ENCODE measurements around the gene CCDC69.

Gene CCDC69

GRCh38 chr5:151251621-151252020 is 27.7 kb upstream of the CCDC69 start:
- no peak overlapping the region for H3K18ac ChIP-seq (ENCODE audit: low read length)
- H3K79me1 ChIP-seq (ENCODE audit: low read depth, low read length), result no peaks in the 10 kb centered on the region
- H3K23ac ChIP-seq (ENCODE audit: low read depth, low read length, poor library complexity), result no peak overlapping the region
- H3K4me2 ChIP-seq (ENCODE audit: insufficient read depth, low read length, poor library complexity, severe bottlenecking), result no peak overlapping the region
- no peaks in the 10 kb centered on the region for H3K36me3 ChIP-seq (replicated peaks in 1 of 2; ENCODE audit: control insufficient read depth in 2 of 2, insufficient read depth in 2 of 2, low read length in 2 of 2)
- H3K4me1 ChIP-seq (ENCODE audit: control insufficient read depth in 2 of 2, insufficient read depth in 1 of 2, low read depth in 1 of 2, low read length in 2 of 2), result peaks cover 0 to 4% of the 10 kb centered on the region in 2 donors
- H3K9ac ChIP-seq (ENCODE audit: low read depth, low read length, poor library complexity), result no peak overlapping the region
- no CpG with 5 or more reads among the region's 4 CpGs for WGBS, 2 donors (ENCODE audit: extremely low coverage in 2 of 2, insufficient read length in 2 of 2, insufficient replicate concordance in 1 of 2)
- H4K8ac ChIP-seq (ENCODE audit: low read depth, low read length), result no peak overlapping the region
- peaks cover 0 to 19% (median 0%) of the 10 kb centered on the region in 3 experiments for H3K27me3 ChIP-seq (ENCODE audit: control insufficient read depth in 3 of 3, insufficient read depth in 3 of 3, low read depth in 1 of 3, low read length in 3 of 3)
- H3K14ac ChIP-seq (ENCODE audit: low read length), result no peak overlapping the region
- no peak overlapping the region for H4K91ac ChIP-seq (ENCODE audit: low read depth, low read length, poor library complexity)
- no peak overlapping the region for H2BK5ac ChIP-seq (ENCODE audit: low read length)
- H3K27ac ChIP-seq (replicated peaks; ENCODE audit: low read length), result no peak overlapping the region
- no peak overlapping the region for H2BK15ac ChIP-seq (ENCODE audit: low read length)
- no peak overlapping the region for H2BK12ac ChIP-seq (ENCODE audit: low read length)
- no peak for DNase-seq (ENCODE audit: low spot score)
- H2AK5ac ChIP-seq (ENCODE audit: low read depth, low read length), result no peak overlapping the region
- H3K4me3 ChIP-seq (ENCODE audit: low read length in 2 of 2), result no peak overlapping the region
- H3K9me3 ChIP-seq (replicated peaks in 1 of 2; ENCODE audit: control insufficient read depth in 2 of 2, insufficient read depth in 1 of 2, low read depth in 1 of 2, low read length in 2 of 2), result no peaks in the 10 kb centered on the region
- H2AFZ ChIP-seq (ENCODE audit: low read length), result no peak overlapping the region
- H2BK120ac ChIP-seq (ENCODE audit: low read depth, low read length), result no peak overlapping the region
- no peak overlapping the region for H3K4ac ChIP-seq (ENCODE audit: low read length)

- H4K8ac ChIP-seq (ENCODE audit: low read depth, low read length), result no peak overlapping the region
- WGBS, 2 donors (ENCODE audit: extremely low coverage in 2 of 2, insufficient read length in 2 of 2, insufficient replicate concordance in 1 of 2), result no CpG with 5 or more reads among the region's 5 CpGs
- peaks cover 0 to 25% (median 0%) of the 10 kb centered on the region in 3 experiments for H3K27me3 ChIP-seq (ENCODE audit: control insufficient read depth in 3 of 3, insufficient read depth in 3 of 3, low read depth in 1 of 3, low read length in 3 of 3)
- no peak overlapping the region for H2AK5ac ChIP-seq (ENCODE audit: low read depth, low read length)
- H3K4me1 ChIP-seq (ENCODE audit: control insufficient read depth in 2 of 2, insufficient read depth in 1 of 2, low read depth in 1 of 2, low read length in 2 of 2), result peaks cover 0 to 4% of the 10 kb centered on the region in 2 donors
- no peak overlapping the region for H3K27ac ChIP-seq (replicated peaks; ENCODE audit: low read length)
- H3K4ac ChIP-seq (ENCODE audit: low read length), result no peak overlapping the region
- no peak overlapping the region for H3K23ac ChIP-seq (ENCODE audit: low read depth, low read length, poor library complexity)
- no peak overlapping the region for H3K18ac ChIP-seq (ENCODE audit: low read length)
- H3K9ac ChIP-seq (ENCODE audit: low read depth, low read length, poor library complexity), result no peak overlapping the region
- no peak for DNase-seq (ENCODE audit: low spot score)
- no peaks in the 10 kb centered on the region for H3K36me3 ChIP-seq (replicated peaks in 1 of 2; ENCODE audit: control insufficient read depth in 2 of 2, insufficient read depth in 2 of 2, low read length in 2 of 2)
- no peak overlapping the region for H3K4me2 ChIP-seq (ENCODE audit: insufficient read depth, low read length, poor library complexity, severe bottlenecking)
- H2AFZ ChIP-seq (ENCODE audit: low read length), result no peak overlapping the region
- H3K14ac ChIP-seq (ENCODE audit: low read length), result no peak overlapping the region
- no peak overlapping the region for H2BK15ac ChIP-seq (ENCODE audit: low read length)
- no peak overlapping the region for H2BK5ac ChIP-seq (ENCODE audit: low read length)
- no peak overlapping the region for H2BK12ac ChIP-seq (ENCODE audit: low read length)
- H4K91ac ChIP-seq (ENCODE audit: low read depth, low read length, poor library complexity), result no peak overlapping the region
- H2BK120ac ChIP-seq (ENCODE audit: low read depth, low read length), result no peak overlapping the region
- H3K9me3 ChIP-seq (replicated peaks in 1 of 2; ENCODE audit: control insufficient read depth in 2 of 2, insufficient read depth in 1 of 2, low read depth in 1 of 2, low read length in 2 of 2), result no peaks in the 10 kb centered on the region
- H3K79me1 ChIP-seq (ENCODE audit: low read depth, low read length), result no peaks in the 10 kb centered on the region
- no peak overlapping the region for H3K4me3 ChIP-seq (ENCODE audit: low read length in 2 of 2)
Observed at GRCh38 chr5:151251001-151251551, 27.2 kb upstream of the CCDC69 start.

DNA sequence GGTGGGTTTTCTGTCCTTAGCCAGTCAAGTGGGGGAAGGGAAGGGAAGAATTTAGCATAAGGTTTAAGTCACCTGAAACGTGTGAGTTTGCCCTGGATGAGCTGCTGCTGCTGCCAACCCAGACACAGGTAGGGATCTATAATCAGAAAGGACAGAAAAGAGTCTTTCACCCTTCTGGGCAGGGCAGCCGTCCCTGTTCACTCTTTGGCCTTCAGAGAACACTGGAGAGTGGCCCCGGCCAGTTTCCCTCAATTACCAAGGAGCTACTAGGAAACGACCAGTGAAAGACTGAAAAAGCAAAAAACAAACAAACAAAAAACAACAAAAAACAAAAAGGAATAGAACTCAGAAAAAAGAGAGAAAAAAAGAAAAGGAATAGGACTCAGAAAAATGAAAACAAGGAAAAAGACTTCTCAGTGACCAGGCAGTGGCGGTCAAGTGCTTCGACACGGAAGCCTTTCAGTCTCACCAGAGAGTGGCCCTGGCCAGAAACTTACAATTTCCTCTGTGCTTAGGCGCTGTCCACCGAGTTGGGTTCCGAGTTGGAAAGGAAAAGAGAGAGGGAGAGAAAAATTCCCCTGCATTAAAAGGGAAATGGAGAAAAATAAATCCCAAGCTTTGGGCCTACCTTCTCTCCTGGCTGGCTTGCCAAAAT is 26.6 kb upstream of the CCDC69 start:
- no peaks in the 10 kb centered on the region for H3K36me3 ChIP-seq (replicated peaks in 1 of 2; ENCODE audit: control insufficient read depth in 2 of 2, insufficient read depth in 2 of 2, low read length in 2 of 2)
- H3K9ac ChIP-seq (ENCODE audit: low read depth, low read length, poor library complexity), result no peak overlapping the region
- H3K27ac ChIP-seq (replicated peaks; ENCODE audit: low read length), result no peak overlapping the region
- no peak overlapping the region for H4K8ac ChIP-seq (ENCODE audit: low read depth, low read length)
- H3K4me3 ChIP-seq (ENCODE audit: low read length in 2 of 2), result no peak overlapping the region
- no peak overlapping the region for H3K4ac ChIP-seq (ENCODE audit: low read length)
- H2BK15ac ChIP-seq (ENCODE audit: low read length), result no peak overlapping the region
- no peak overlapping the region for H2AFZ ChIP-seq (ENCODE audit: low read length)
- no peak overlapping the region for H2BK5ac ChIP-seq (ENCODE audit: low read length)
- H2BK12ac ChIP-seq (ENCODE audit: low read length), result no peak overlapping the region
- no CpG with 5 or more reads among the region's 10 CpGs for WGBS, 2 donors (ENCODE audit: extremely low coverage in 2 of 2, insufficient read length in 2 of 2, insufficient replicate concordance in 1 of 2)
- H3K4me2 ChIP-seq (ENCODE audit: insufficient read depth, low read length, poor library complexity, severe bottlenecking), result no peak overlapping the region
- no peak overlapping the region for H4K91ac ChIP-seq (ENCODE audit: low read depth, low read length, poor library complexity)
- H3K27me3 ChIP-seq (ENCODE audit: control insufficient read depth in 3 of 3, insufficient read depth in 3 of 3, low read depth in 1 of 3, low read length in 3 of 3), result peaks cover 0 to 28% (median 0%) of the 10 kb centered on the region in 3 experiments
- H2BK120ac ChIP-seq (ENCODE audit: low read depth, low read length), result no peak overlapping the region
- no peak overlapping the region for H2AK5ac ChIP-seq (ENCODE audit: low read depth, low read length)
- H3K4me1 ChIP-seq (ENCODE audit: control insufficient read depth in 2 of 2, insufficient read depth in 1 of 2, low read depth in 1 of 2, low read length in 2 of 2), result peaks cover 0 to 4% of the 10 kb centered on the region in 2 donors
- no peaks in the 10 kb centered on the region for H3K9me3 ChIP-seq (replicated peaks in 1 of 2; ENCODE audit: control insufficient read depth in 2 of 2, insufficient read depth in 1 of 2, low read depth in 1 of 2, low read length in 2 of 2)
- no peaks in the 10 kb centered on the region for H3K79me1 ChIP-seq (ENCODE audit: low read depth, low read length)
- no peak for DNase-seq (ENCODE audit: low spot score)
- no peak overlapping the region for H3K23ac ChIP-seq (ENCODE audit: low read depth, low read length, poor library complexity)
- no peak overlapping the region for H3K18ac ChIP-seq (ENCODE audit: low read length)
- no peak overlapping the region for H3K14ac ChIP-seq (ENCODE audit: low read length)

DNA sequence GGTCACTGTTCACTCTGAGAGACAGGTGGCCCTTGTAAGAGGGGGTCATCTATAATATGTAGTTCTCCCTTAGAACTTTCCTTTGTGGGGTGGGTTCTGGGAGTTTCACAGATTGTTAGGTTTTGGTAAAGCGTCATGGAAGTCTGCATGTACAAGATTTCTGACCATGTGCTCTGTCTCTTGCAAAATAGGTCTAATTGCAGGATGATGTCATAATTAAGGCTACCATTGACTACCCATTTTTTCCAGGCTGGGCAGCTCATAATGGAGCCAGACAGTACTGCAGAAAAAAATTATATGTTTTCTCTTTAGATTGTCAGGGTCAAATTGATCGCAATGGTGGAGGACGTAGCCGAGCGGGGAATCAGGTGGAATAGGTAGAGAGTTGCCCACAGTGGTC is 25.4 kb upstream of the CCDC69 start:
- H3K4ac ChIP-seq (ENCODE audit: low read length), result no peak overlapping the region
- no peaks in the 10 kb centered on the region for H3K9me3 ChIP-seq (replicated peaks in 1 of 2; ENCODE audit: control insufficient read depth in 2 of 2, insufficient read depth in 1 of 2, low read depth in 1 of 2, low read length in 2 of 2)
- H3K23ac ChIP-seq (ENCODE audit: low read depth, low read length, poor library complexity), result no peak overlapping the region
- no peak for DNase-seq (ENCODE audit: low spot score)
- no CpG with 5 or more reads among the region's 5 CpGs for WGBS, 2 donors (ENCODE audit: extremely low coverage in 2 of 2, insufficient read length in 2 of 2, insufficient replicate concordance in 1 of 2)
- H3K18ac ChIP-seq (ENCODE audit: low read length), result no peak overlapping the region
- H2AFZ ChIP-seq (ENCODE audit: low read length), result no peak overlapping the region
- H2BK5ac ChIP-seq (ENCODE audit: low read length), result no peak overlapping the region
- H3K79me1 ChIP-seq (ENCODE audit: low read depth, low read length), result no peaks in the 10 kb centered on the region
- no peak overlapping the region for H4K91ac ChIP-seq (ENCODE audit: low read depth, low read length, poor library complexity)
- no peak overlapping the region for H2BK120ac ChIP-seq (ENCODE audit: low read depth, low read length)
- H3K27ac ChIP-seq (replicated peaks; ENCODE audit: low read length), result no peak overlapping the region
- H3K9ac ChIP-seq (ENCODE audit: low read depth, low read length, poor library complexity), result no peak overlapping the region
- no peak overlapping the region for H2BK12ac ChIP-seq (ENCODE audit: low read length)
- H3K14ac ChIP-seq (ENCODE audit: low read length), result no peak overlapping the region
- H2AK5ac ChIP-seq (ENCODE audit: low read depth, low read length), result no peak overlapping the region
- H3K4me2 ChIP-seq (ENCODE audit: insufficient read depth, low read length, poor library complexity, severe bottlenecking), result no peak overlapping the region
- no peak overlapping the region for H4K8ac ChIP-seq (ENCODE audit: low read depth, low read length)
- peaks cover 0 to 28% (median 0%) of the 10 kb centered on the region in 3 experiments for H3K27me3 ChIP-seq (ENCODE audit: control insufficient read depth in 3 of 3, insufficient read depth in 3 of 3, low read depth in 1 of 3, low read length in 3 of 3)
- no peak overlapping the region for H3K4me3 ChIP-seq (ENCODE audit: low read length in 2 of 2)
- H3K36me3 ChIP-seq (replicated peaks in 1 of 2; ENCODE audit: control insufficient read depth in 2 of 2, insufficient read depth in 2 of 2, low read length in 2 of 2), result no peaks in the 10 kb centered on the region
- no peak overlapping the region for H2BK15ac ChIP-seq (ENCODE audit: low read length)
- H3K4me1 ChIP-seq (ENCODE audit: control insufficient read depth in 2 of 2, insufficient read depth in 1 of 2, low read depth in 1 of 2, low read length in 2 of 2), result peaks cover 0 to 4% of the 10 kb centered on the region in 2 donors

Measured in neuronal stem cell (in vitro differentiated cells).